GM12873 (cell line): Measurements from ENCODE around the gene CDK19.

ENCODE experiments used
- CTCF ChIP-seq: IDR thresholded peaks from 2 replicates; pipeline ENCODE4 v1.5.1; 2012; ENCODE audit warnings: low read depth, mild to moderate bottlenecking, moderate library complexity, low read length, control low read depth; ENCODE audit not compliant: insufficient read depth; ENCODE audit errors: missing control alignments

The CDK19 gene

GRCh38 chr6:110589865-110590513, 225.3 kb downstream of the CDK19 start:
- TF ChIP-seq CTCF: no peak

GRCh38 chr6:110587328-110587727, 227.9 kb downstream of the CDK19 start:
- TF ChIP-seq CTCF: no peak

- TF ChIP-seq CTCF: no peak
Measured at GRCh38 chr6:110581679-110582078, 233.6 kb downstream of the CDK19 start.

GRCh38 chr6:110575925-110576463, 239.3 kb downstream of the CDK19 start:
- no peak for TF ChIP-seq CTCF

GRCh38 chr6:110574817-110575216, 240.5 kb downstream of the CDK19 start:
- no peak for TF ChIP-seq CTCF

- TF ChIP-seq CTCF: no peak
Measured at GRCh38 chr6:110573537-110573936, 241.7 kb downstream of the CDK19 start.

GRCh38 chr6:110573136-110573535, 242.1 kb downstream of the CDK19 start:
- TF ChIP-seq CTCF: no peak
